Heart left ventricle (tissue), 16 donors: ENCODE measurements around the gene MRPS6. TPM values are rescaled to one million over a fixed set of nuclear protein-coding genes. Genes with fewer than 3 reads are reported as not detected.

Experiments
- ATAC-seq, 4 donors: fragments of 200-7000 bp; cut with Tn5 transposase; one replicate each; pipeline ENCODE4 v1.9.1; 2020 to 2022; ENCODE audit warnings: moderate library complexity in 4 of 4, mild to moderate bottlenecking in 3 of 4, moderate number of reproducible peaks in 1 of 4
- DNase-seq, 5 donors: peaks; one replicate each; pipeline ENCODE4 v3.0.0-alpha.2; 2020
- H3K27ac ChIP-seq, 12 donors: fragments of 200-600 bp; sonication (generic) in 4 of 12; one replicate each; pipeline versions ENCODE4 v1.5.0 to v1.8.0; 2016 to 2022; ENCODE audit warnings: mild to moderate bottlenecking in 2 of 12
- H3K27me3 ChIP-seq, 9 donors: fragments of 200-600 bp; sonication (generic) in 2 of 9; one replicate each; pipeline versions ENCODE4 v1.5.1 to v1.8.0; 2016 to 2022; ENCODE audit warnings: mild to moderate bottlenecking in 3 of 9
- H3K36me3 ChIP-seq, 9 donors: fragments of 200-600 bp; sonication (generic) in 2 of 9; one replicate each; pipeline versions ENCODE4 v1.5.0 to v1.8.0; 2018 to 2022; ENCODE audit warnings: mild to moderate bottlenecking in 2 of 9
- H3K4me1 ChIP-seq, 12 donors: fragments of 200-600 bp; sonication (generic) in 4 of 12; one replicate each; pipeline versions ENCODE4 v1.5.0 to v1.8.0; 2016 to 2022; ENCODE audit warnings: mild to moderate bottlenecking in 3 of 12
- H3K4me3 ChIP-seq, 12 donors: fragments of 200-600 bp; sonication (generic) in 4 of 12; one replicate each; pipeline versions ENCODE4 v1.5.0 to v1.8.0; 2017 to 2022; ENCODE audit warnings: mild to moderate bottlenecking in 9 of 12, moderate library complexity in 4 of 12
- H3K9me3 ChIP-seq, 12 donors: fragments of 200-600 bp; sonication (generic) in 4 of 12; one replicate each; pipeline versions ENCODE4 v1.5.0 to v1.8.0; 2016 to 2022; ENCODE audit warnings: mild to moderate bottlenecking in 1 of 12
- CTCF ChIP-seq, 12 donors: fragments of 200-600 bp; sonication (generic) in 4 of 12; IDR thresholded peaks; one replicate each; pipeline versions ENCODE4 v1.5.0 to v1.8.0; 2018 to 2022; ENCODE audit warnings: antibody characterized with exemption in 12 of 12, mild to moderate bottlenecking in 5 of 12
- POLR2A ChIP-seq, 2 donors: fragments of 450-650 bp; IDR thresholded peaks; one replicate each; pipeline ENCODE4 v1.6.1; 2017; ENCODE audit warnings: antibody characterized with exemption in 2 of 2, mild to moderate bottlenecking in 2 of 2, moderate library complexity in 2 of 2
- WGBS, 4 donors: extraction: QIAGEN DNeasy Blood & Tissue Kit in 2 of 4; methylation state at CpG; one replicate each; pipeline versions ENCODE4 v1.1.5 to v1.1.7; 2013 to 2018; 5-methylcytosine and 5-hydroxymethylcytosine counted together
- intact Hi-C, 10 donors: fragments of 100-400 bp; cut with DNase I; formaldehyde crosslinking; loops; one replicate each; pipeline versions ENCODE4 v1.11.1 to v1.14.2; 2022
- polyA plus RNA-seq, 2 donors: library from polyadenylated mRNA; stranded (reverse); fragments of 200-250 nt; gene quantifications; one replicate each; pipeline ENCODE4 v1.2.3, GENCODE V29; 2013
- total RNA-seq, 9 donors: library from RNA; depleted of rRNA in 2 of 9; stranded (reverse); fragments of >200 nt in 2 of 9; fragmentation: NEBNext Ultra II Directional in 3 of 9; extraction: Animal tissue kit (Norgen Biotek cat#: 25700) in 3 of 9; gene quantifications; one replicate each; pipeline versions ENCODE4 v1.1.0 to v1.2.4, GENCODE V29; 2016 to 2023
- donor health status: ischemic (EF 13 %, LVEDD 7.1; RV severe dilation, severe dysfunction).
- donor health status: healthy with polysubstance abuse.
- donor health status: DM: no; HTN: yes; CAD: no.
- donor health status: DM: no; HTN: no; CAD: no.
- donor health status: ischemic (EF 25% LVEDD 6.9; RV normal size, moderate dysfunction).
- donor health status: ischemic (EF 25% LVEDD 5.7; RV mildly dilated, moderate dysfunction).
- donor health status: healthy.
- donor health status: DM: yes; HTN: yes; CAD: no.
- donor health status: ischemic (EF 35%, LVEDD 5.7; RV mildly dilated, moderate dysfunction).
- donor health status: nonischemic (EF 11% LVEDD 7.7; RV severe dilation, severe dysfunction).
- donor health status: DM: yes; HTN: yes; CAD: no.
- donor health status: PGD.
- donor health status: ischemic (EF 29% LVEDD 5.4; RV normal size, mild dysfunction).
- donor health status: nonischemic (EF 23%, LVEDD 6.1; RV moderate dilation, normal function).

MRPS6 gene
- total and polyA plus RNA-seq, 11 donors = 21.8 to 61.7 (median 44.6) TPM

DNA sequence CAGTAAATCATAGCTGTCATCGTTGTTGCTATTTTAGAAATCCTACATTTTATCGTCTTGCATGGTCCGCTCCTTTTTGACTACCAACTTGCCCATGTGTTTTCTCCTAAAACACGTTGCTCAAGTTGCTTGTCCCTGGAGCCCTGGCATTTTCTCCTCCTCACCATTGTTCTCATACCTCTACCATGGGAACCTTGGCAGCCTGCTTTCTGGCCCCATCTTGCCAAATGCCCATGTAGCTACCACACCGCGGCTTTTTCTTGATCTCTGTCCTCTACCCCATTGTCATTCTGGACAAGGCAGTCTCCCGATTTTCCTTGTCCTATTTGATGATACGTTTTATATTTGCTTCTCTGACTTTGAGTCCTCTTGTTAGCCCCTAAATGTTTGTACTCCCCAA lies 50.2 kb downstream of the MRPS6 start:
- TF ChIP-seq POLR2A (IDR thresholded peaks at IDR 0.05) (no peak), CTCF (IDR thresholded peaks at IDR 0.05) (no peak)
- Histone ChIP-seq H3K4me1 (peaks cover 1 to 51% (median 15%) of the 10 kb centered on the region in 12 donors), H3K36me3 (peaks cover 0 to 26% (median 13%) of the 10 kb centered on the region in 9 donors), H3K27ac (no peak overlapping the region), H3K9me3 (no peaks in the 10 kb centered on the region), H3K27me3 (no peaks in the 10 kb centered on the region), H3K4me3 (no peak overlapping the region)
- ATAC-seq = no peak
- 82 to 86% (median 84%) methylated on average over 8 of the region's 8 CpGs for WGBS, 4 donors
- intact Hi-C loops = loop anchor here in 3 of 10 donors (5.0 kb wide), 2 partner anchors 41 to 46 kb away; no protein-coding TSS in a partner anchor
- DNase-seq = no peak

DNA sequence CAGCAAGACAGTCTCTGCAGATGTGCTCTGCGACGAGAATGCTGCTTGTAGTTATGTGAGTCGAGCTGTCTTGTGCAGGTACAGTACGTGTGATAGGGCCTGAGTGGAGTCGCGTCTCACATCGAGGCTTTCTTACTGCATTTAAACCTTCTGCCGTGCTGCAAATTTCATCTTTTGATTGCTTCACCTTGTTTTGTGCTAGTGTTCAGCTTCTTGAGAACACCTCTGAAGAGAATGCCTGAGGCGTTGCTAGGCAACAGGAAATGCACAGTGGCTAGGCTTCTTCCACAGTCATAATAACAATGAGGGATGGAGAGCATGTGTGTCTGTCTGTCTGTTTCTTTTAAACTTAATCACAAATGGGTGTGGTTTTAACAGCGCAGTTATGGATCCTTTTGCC lies 52.9 kb downstream of the MRPS6 start:
- no peak for TF ChIP-seq POLR2A (IDR thresholded peaks at IDR 0.05)
- no peak for TF ChIP-seq CTCF (IDR thresholded peaks at IDR 0.05)
- Histone ChIP-seq H3K27ac (peak overlapping the region in 1 of 12 donors; percentile 86), H3K4me3 (no peak overlapping the region), H3K36me3 (peaks cover 0 to 26% (median 13%) of the 10 kb centered on the region in 9 donors), H3K4me1 (peaks cover 4 to 63% (median 30%) of the 10 kb centered on the region in 12 donors), H3K27me3 (no peaks in the 10 kb centered on the region), H3K9me3 (no peaks in the 10 kb centered on the region)
- intact Hi-C loops = loop anchor here in 1 of 10 donors (5.0 kb wide), 1 partner anchor 221 kb away; no protein-coding TSS in a partner anchor
- 93 to 96% (median 95%) methylated on average over 10 of the region's 10 CpGs for WGBS, 4 donors
- ATAC-seq (no peak), DNase-seq (no peak)

- intact Hi-C loops = loop anchor here in 1 of 10 donors (5.0 kb wide), 1 partner anchor 221 kb away; no protein-coding TSS in a partner anchor
- H3K36me3 ChIP-seq = peaks cover 0 to 26% (median 13%) of the 10 kb centered on the region in 9 donors
- WGBS, 4 donors = 70 to 90% (median 83%) methylated on average over 5 of the region's 5 CpGs
Measured at GRCh38 chr21:34126691-34127090, 53.3 kb downstream of the MRPS6 start.

DNA sequence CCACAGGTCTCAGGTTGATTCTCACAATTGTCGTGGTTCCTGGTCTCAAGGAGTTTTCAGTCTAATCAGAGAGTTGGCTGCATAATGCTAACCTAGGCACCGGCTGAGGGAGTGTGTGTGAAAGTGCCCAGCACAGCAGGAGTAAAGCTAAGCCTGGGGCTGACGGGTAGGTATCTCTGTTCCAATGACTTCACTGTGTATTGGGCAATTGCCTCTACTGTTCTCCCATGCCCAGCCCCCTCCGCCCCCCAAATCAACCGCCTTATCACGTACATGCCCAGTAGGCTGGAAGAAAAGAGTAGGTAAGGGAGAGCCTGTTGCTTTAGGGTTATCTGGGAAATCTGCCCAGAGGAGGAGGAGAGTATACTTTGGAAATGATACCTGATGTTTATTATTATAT lies 54.7 kb downstream of the MRPS6 start:
- 67 to 75% (median 72%) methylated on average over 6 of the region's 6 CpGs for WGBS, 4 donors
- TF ChIP-seq CTCF (IDR thresholded peaks at IDR 0.05) (no peak), POLR2A (IDR thresholded peaks at IDR 0.05) (no peak)
- Histone ChIP-seq H3K4me1 (peaks cover 4 to 66% (median 47%) of the 10 kb centered on the region in 12 donors), H3K27me3 (no peaks in the 10 kb centered on the region), H3K4me3 (no peak overlapping the region), H3K9me3 (no peaks in the 10 kb centered on the region), H3K27ac (peak overlapping the region in 7 of 12 donors; percentile 38 to 91 (median 78)), H3K36me3 (peaks cover 0 to 26% (median 13%) of the 10 kb centered on the region in 9 donors)
- DNase-seq (no peak), ATAC-seq (peak in 2 of 4 donors; percentile 15 to 25)
- intact Hi-C loops = loop anchor here in 3 of 10 donors (2.0 to 5.0 kb wide), 2 partner anchors 219 kb away; no protein-coding TSS in a partner anchor

More at GRCh38 chr21:34126691-34127090, 53.3 kb downstream of the MRPS6 start:
- Histone ChIP-seq H3K27me3 (no peaks in the 10 kb centered on the region), H3K9me3 (no peaks in the 10 kb centered on the region), H3K27ac (peak overlapping the region in 1 of 12 donors; percentile 86), H3K4me1 (peaks cover 4 to 65% (median 35%) of the 10 kb centered on the region in 12 donors), H3K4me3 (no peak overlapping the region)
- no peak for TF ChIP-seq POLR2A (IDR thresholded peaks at IDR 0.05)
- no peak for TF ChIP-seq CTCF (IDR thresholded peaks at IDR 0.05)
- ATAC-seq (no peak), DNase-seq (no peak)
